Astrocyte (in vitro differentiated cells and primary cell): Measurements from ENCODE around the gene PVR.
"Not testable (repeated sequence)": the region's sequence is repeated elsewhere in the genome, so short reads cannot be mapped to it uniquely, and the experiment has no call there.

Experiments used
- CTCF ChIP-seq: IDR thresholded peaks from 2 replicates; pipeline ENCODE4 v1.5.1; 2011; ENCODE audit warnings: low read depth, mild to moderate bottlenecking, inconsistent platforms, low read length, moderate library complexity; ENCODE audit not compliant: insufficient read depth
- EZH2 ChIP-seq: IDR thresholded peaks from 2 replicates; pipeline ENCODE4 v1.6.1; 2012; ENCODE audit warnings: mild to moderate bottlenecking, low read length, inconsistent platforms; ENCODE audit not compliant: insufficient read depth

GRCh38 chr19:44709434-44710266 lies 65.9 kb downstream of the PVR start:
- not testable (repeated sequence) for TF ChIP-seq CTCF, EZH2
